Cardiac muscle cell (in vitro differentiated cells and primary cell): ENCODE data around the gene GTPBP2. TPM values are rescaled to one million over a fixed set of nuclear protein-coding genes. Genes with fewer than 3 reads are reported as not detected.

ENCODE experiments used
- DNase-seq, 2 donors: peaks; one replicate each; pipeline versions ENCODE4 v3.0.0 to v3.0.0-alpha.2; 2010 to 2017; ENCODE audit warnings: low read depth in 1 of 2, low spot score in 1 of 2
- H3K27ac ChIP-seq: fragments of 200-600 bp; sonication (generic); 2 replicates; pipeline ENCODE4 v1.5.1; 2016
- H3K27me3 ChIP-seq: fragments of 200-600 bp; sonication (generic); 2 replicates; pipeline ENCODE4 v1.6.0; 2016; ENCODE audit warnings: control low read depth
- H3K36me3 ChIP-seq: fragments of 200-600 bp; sonication (generic); 2 replicates; pipeline ENCODE4 v1.5.1; 2016; ENCODE audit warnings: control low read depth
- H3K4me1 ChIP-seq: fragments of 200-600 bp; sonication (generic); 2 replicates; pipeline ENCODE4 v1.8.1; 2017; ENCODE audit warnings: low read depth, mild to moderate bottlenecking, mixed run types
- H3K4me3 ChIP-seq: fragments of 200-600 bp; sonication (generic); 2 replicates; pipeline ENCODE4 v1.5.1; 2016; ENCODE audit warnings: mild to moderate bottlenecking
- H3K9me3 ChIP-seq: fragments of 200-600 bp; sonication (generic); 2 replicates; pipeline ENCODE4 v1.5.1; 2017; ENCODE audit warnings: low read depth, mild to moderate bottlenecking, control low read depth
- CTCF ChIP-seq: IDR thresholded peaks from 2 replicates; pipeline ENCODE4 v1.5.1; 2012; ENCODE audit warnings: low read depth, mild to moderate bottlenecking, low read length
- polyA plus RNA-seq: library from polyadenylated mRNA; unstranded; fragments of >200 nt; fragmentation: Nextera tagmentation; extraction: Ambion mirVana; gene quantifications from 2 replicates; pipeline ENCODE4 v1.2.1, GENCODE V29; 2016
- total RNA-seq: library from RNA; depleted of rRNA; stranded (reverse); fragments of >200 nt; gene quantifications from 2 replicates; pipeline ENCODE4 v1.2.3, GENCODE V29; 2016

The GTPBP2 gene
- total and polyA plus RNA-seq, 2 experiments from 2014 or later, result 16.4 to 63.6 TPM

GRCh38 chr6:43575105-43575771, 53.8 kb downstream of the GTPBP2 start:
- peak overlapping the region; percentile 66 for H3K4me3 ChIP-seq
- no peak for TF ChIP-seq CTCF
- peaks cover 20% of the 10 kb centered on the region for H3K36me3 ChIP-seq
- H3K9me3 ChIP-seq, result no peaks in the 10 kb centered on the region
- peak; percentile 16 to 74 for DNase-seq
- H3K4me1 ChIP-seq, result peaks cover 8% of the 10 kb centered on the region
- H3K27ac ChIP-seq, result peak overlapping the region; percentile 45
- no peaks in the 10 kb centered on the region for H3K27me3 ChIP-seq

- no peak for TF ChIP-seq CTCF
- Histone ChIP-seq H3K27ac (no peak overlapping the region), H3K4me3 (no peak overlapping the region), H3K9me3 (no peaks in the 10 kb centered on the region), H3K36me3 (peaks cover 38% of the 10 kb centered on the region), H3K4me1 (peaks cover 8% of the 10 kb centered on the region), H3K27me3 (no peaks in the 10 kb centered on the region)
- no peak for DNase-seq
Observed at GRCh38 chr6:43572015-43572414, 57.0 kb downstream of the GTPBP2 start.

DNA sequence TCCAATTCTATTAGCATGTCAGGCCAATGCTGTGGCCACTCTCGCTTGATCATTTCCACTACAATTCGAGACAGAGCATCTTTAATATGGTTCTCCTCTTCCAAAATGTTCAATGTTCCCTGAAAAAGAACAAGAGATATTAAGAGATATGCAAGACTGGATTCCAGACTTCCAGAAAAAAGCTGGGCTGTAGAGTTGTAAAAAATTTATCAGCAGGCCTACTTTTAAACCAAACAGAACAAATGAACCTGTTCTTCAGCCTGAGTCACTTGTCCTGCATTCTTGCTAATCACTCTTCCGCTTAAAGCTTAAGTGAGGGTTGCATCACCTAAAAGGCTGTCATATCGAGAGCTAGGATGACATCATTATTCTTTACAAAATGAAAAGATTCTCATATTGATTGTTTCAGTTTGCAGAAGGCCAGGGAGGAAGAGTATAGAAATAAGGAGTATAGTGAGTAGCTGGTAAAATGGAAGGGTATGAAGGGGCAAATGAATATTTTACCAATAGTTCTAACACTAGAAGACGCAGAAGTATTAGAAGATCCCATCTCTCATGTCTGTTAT, 58.1 kb downstream of the GTPBP2 start:
- peak in 1 of 2 donors; percentile 36 for DNase-seq
- TF ChIP-seq CTCF, result no peak
- Histone ChIP-seq H3K4me1 (peaks cover 8% of the 10 kb centered on the region), H3K27me3 (no peaks in the 10 kb centered on the region), H3K27ac (no peak overlapping the region), H3K36me3 (peaks cover 45% of the 10 kb centered on the region), H3K4me3 (no peak overlapping the region), H3K9me3 (no peaks in the 10 kb centered on the region)

Other genes starting within 250 kb of the GTPBP2 start
- 19.8 and 25.6 TPM in 2 replicates for gene ABCC10, start 201.7 kb downstream of the GTPBP2 start, total RNA-seq
- gene ABCC10, start 201.7 kb downstream of the GTPBP2 start, polyA plus RNA-seq, result 20.6 and 29.4 TPM in 2 replicates
- gene DLK2, start 173.7 kb downstream of the GTPBP2 start, total RNA-seq, result 4.4 and 5.2 TPM in 2 replicates
- 4.6 and 5.0 TPM in 2 replicates for gene DLK2, start 173.7 kb downstream of the GTPBP2 start, polyA plus RNA-seq
- gene TJAP1, start 151.7 kb downstream of the GTPBP2 start, total RNA-seq, result 24.7 and 31.2 TPM in 2 replicates
- 23.1 and 25.8 TPM in 2 replicates for gene TJAP1, start 151.7 kb downstream of the GTPBP2 start, polyA plus RNA-seq
- gene LRRC73, start 118.9 kb downstream of the GTPBP2 start, total RNA-seq, result 3.3 and 3.4 TPM in 2 replicates
- 2.9 and 4.6 TPM in 2 replicates for gene LRRC73, start 118.9 kb downstream of the GTPBP2 start, polyA plus RNA-seq
- gene YIPF3, start 112.3 kb downstream of the GTPBP2 start, total RNA-seq, result 145 and 195 TPM in 2 replicates
- gene YIPF3, start 112.3 kb downstream of the GTPBP2 start, polyA plus RNA-seq, result 123 and 134 TPM in 2 replicates
- gene POLR1C, start 112.2 kb downstream of the GTPBP2 start, total RNA-seq, result 20.7 and 28.6 TPM in 2 replicates
- 27.9 and 38.8 TPM in 2 replicates for gene POLR1C, start 112.2 kb downstream of the GTPBP2 start, polyA plus RNA-seq
- 29.5 and 31.3 TPM in 2 replicates for gene XPO5, start 53.2 kb downstream of the GTPBP2 start, total RNA-seq
- 29.4 and 51.8 TPM in 2 replicates for gene XPO5, start 53.2 kb downstream of the GTPBP2 start, polyA plus RNA-seq
- gene POLH, start 53.1 kb downstream of the GTPBP2 start, total RNA-seq, result 7.1 and 10.3 TPM in 2 replicates
- 5.5 and 5.6 TPM in 2 replicates for gene POLH, start 53.1 kb downstream of the GTPBP2 start, polyA plus RNA-seq
- 34.0 and 68.4 TPM in 2 replicates for gene MAD2L1BP, start 6.6 kb upstream of the GTPBP2 start, total RNA-seq
- gene MAD2L1BP, start 6.6 kb upstream of the GTPBP2 start, polyA plus RNA-seq, result 53.7 and 60.6 TPM in 2 replicates
- gene RSPH9, start 15.8 kb upstream of the GTPBP2 start, total RNA-seq, result 2.1 and 2.9 TPM in 2 replicates
- gene RSPH9, start 15.8 kb upstream of the GTPBP2 start, polyA plus RNA-seq, result 5.8 and 8.1 TPM in 2 replicates
- 65.9 and 80.2 TPM in 2 replicates for gene MRPS18A, start 58.5 kb upstream of the GTPBP2 start, total RNA-seq
- 87.0 and 94.8 TPM in 2 replicates for gene MRPS18A, start 58.5 kb upstream of the GTPBP2 start, polyA plus RNA-seq
- gene VEGFA, start 140.9 kb upstream of the GTPBP2 start, total RNA-seq, result 409 and 626 TPM in 2 replicates
- gene VEGFA, start 140.9 kb upstream of the GTPBP2 start, polyA plus RNA-seq, result 199 and 228 TPM in 2 replicates